HG03135 (cell line): ENCODE measurements around the gene ZBTB39.

Experiments
- ATAC-seq: cut with Tn5 transposase; IDR thresholded peaks from one replicate; pipeline ENCODE4 v1.9.1; 2021; ENCODE audit warnings: mild to moderate bottlenecking, moderate library complexity; ENCODE audit not compliant: unreplicated experiment

The ZBTB39 gene

DNA sequence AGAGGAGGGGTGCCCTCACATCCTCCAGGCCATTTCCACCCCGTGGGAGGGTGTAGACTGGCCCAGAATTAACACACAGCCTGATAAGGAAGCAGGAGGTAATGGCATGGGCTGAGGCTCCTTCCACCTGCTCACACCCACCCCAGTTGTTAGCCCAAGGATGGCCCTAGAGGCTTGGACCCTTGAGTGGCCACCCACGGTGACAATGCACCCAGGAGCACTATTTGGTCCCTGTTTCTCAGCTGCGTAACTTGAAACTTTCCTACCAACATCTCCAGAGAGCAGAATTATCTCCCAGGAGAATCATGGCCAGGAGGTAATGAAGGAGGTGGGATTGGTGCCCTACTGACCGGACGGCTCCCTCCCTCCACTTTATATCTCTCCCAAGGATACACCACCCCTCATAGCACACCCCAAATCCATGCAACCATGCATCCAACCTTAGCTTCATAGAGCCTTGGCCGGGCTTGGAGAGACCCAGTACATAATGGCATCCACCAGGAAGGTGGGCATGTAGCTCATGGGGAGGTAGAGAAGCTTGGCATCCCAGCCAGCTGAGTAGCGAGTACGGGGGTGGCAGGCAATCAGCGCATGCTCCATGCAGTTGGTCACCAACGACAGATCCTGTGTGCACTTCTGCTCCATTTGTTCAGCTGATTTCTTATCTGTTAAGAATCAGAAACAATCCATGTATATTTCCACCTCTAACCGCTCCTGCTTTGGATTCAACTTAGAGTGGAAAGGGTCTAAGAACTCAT lies 54.6 kb downstream of the ZBTB39 start:
- ATAC-seq, result no peak

DNA sequence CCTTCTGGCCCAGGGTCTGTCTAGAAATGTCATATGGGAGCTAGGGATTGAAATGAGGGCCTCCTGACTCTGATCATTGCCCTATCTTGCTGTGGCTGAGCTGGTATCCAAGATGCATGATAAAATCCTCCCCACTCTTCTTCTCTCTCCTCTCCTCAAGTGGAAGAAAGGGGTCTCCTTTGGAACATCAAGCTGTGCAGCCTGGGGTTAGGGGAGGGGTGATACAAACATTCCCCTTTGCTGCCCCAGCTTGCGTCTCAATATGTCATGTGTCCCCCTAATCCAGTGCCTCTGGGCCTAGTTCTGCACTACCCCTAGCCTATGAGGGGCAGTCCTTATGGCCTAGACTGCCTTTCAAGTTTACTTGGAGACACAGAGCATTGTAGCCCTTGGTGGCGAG lies 57.5 kb downstream of the ZBTB39 start:
- no peak for ATAC-seq
